Measurements from ENCODE around the gene NDST3.

Gene NDST3

GRCh38 chr4:118175506-118175905 lies 141.2 kb downstream of the NDST3 start:
- DNase-seq (ENCODE audit: low spot score in 2 of 2) (no peak), ATAC-seq (ENCODE audit: low read depth) (no peak)
- Mint-ChIP-seq H3K4me1 (no peaks in the 10 kb centered on the region), H3K9me3 (no peaks in the 10 kb centered on the region), H3K27ac (no peak overlapping the region), H3K4me3 (no peak overlapping the region), H3K27me3 (no peaks in the 10 kb centered on the region), H3K36me3 (no peaks in the 10 kb centered on the region)

GRCh38 chr4:118177126-118177525 lies 142.8 kb downstream of the NDST3 start:
- Mint-ChIP-seq H3K27me3 (no peaks in the 10 kb centered on the region), H3K36me3 (no peaks in the 10 kb centered on the region), H3K9me3 (no peaks in the 10 kb centered on the region), H3K27ac (no peak overlapping the region), H3K4me3 (no peak overlapping the region), H3K4me1 (no peaks in the 10 kb centered on the region)
- ATAC-seq (ENCODE audit: low read depth) (no peak), DNase-seq (ENCODE audit: low spot score in 2 of 2) (no peak)

GRCh38 chr4:118180776-118181175 lies 146.5 kb downstream of the NDST3 start:
- H3K4me1 Mint-ChIP-seq, result no peaks in the 10 kb centered on the region
- no peak for ATAC-seq (ENCODE audit: low read depth)
- H3K36me3 Mint-ChIP-seq, result no peaks in the 10 kb centered on the region
- no peak for DNase-seq (ENCODE audit: low spot score in 2 of 2)
- no peaks in the 10 kb centered on the region for H3K9me3 Mint-ChIP-seq
- H3K4me3 Mint-ChIP-seq, result no peak overlapping the region
- H3K27me3 Mint-ChIP-seq, result no peaks in the 10 kb centered on the region
- no peak overlapping the region for H3K27ac Mint-ChIP-seq

- Mint-ChIP-seq H3K36me3 (no peaks in the 10 kb centered on the region), H3K9me3 (peaks cover 6% of the 10 kb centered on the region), H3K4me3 (no peak overlapping the region), H3K27me3 (no peaks in the 10 kb centered on the region), H3K27ac (no peak overlapping the region), H3K4me1 (no peaks in the 10 kb centered on the region)
- no peak for ATAC-seq (ENCODE audit: low read depth)
- DNase-seq (ENCODE audit: low spot score in 2 of 2), result no peak
Observed at GRCh38 chr4:118190903-118191302, 156.6 kb downstream of the NDST3 start.

- Mint-ChIP-seq H3K27me3 (no peaks in the 10 kb centered on the region), H3K27ac (no peak overlapping the region), H3K4me1 (no peaks in the 10 kb centered on the region), H3K36me3 (no peaks in the 10 kb centered on the region), H3K9me3 (peaks cover 8% of the 10 kb centered on the region), H3K4me3 (no peak overlapping the region)
- DNase-seq (ENCODE audit: low spot score in 2 of 2), result no peak
- no peak for ATAC-seq (ENCODE audit: low read depth)
Observed at GRCh38 chr4:118193421-118193820, 159.1 kb downstream of the NDST3 start.

GRCh38 chr4:118206627-118207026 lies 172.3 kb downstream of the NDST3 start:
- Mint-ChIP-seq H3K27ac (no peak overlapping the region), H3K9me3 (peaks cover 2% of the 10 kb centered on the region), H3K4me1 (no peaks in the 10 kb centered on the region), H3K27me3 (peaks cover 1% of the 10 kb centered on the region), H3K4me3 (no peak overlapping the region), H3K36me3 (no peaks in the 10 kb centered on the region)
- ATAC-seq (ENCODE audit: low read depth), result no peak
- no peak for DNase-seq (ENCODE audit: low spot score in 2 of 2)

GRCh38 chr4:118213101-118213500 lies 178.8 kb downstream of the NDST3 start:
- Mint-ChIP-seq H3K27me3 (no peaks in the 10 kb centered on the region), H3K9me3 (no peaks in the 10 kb centered on the region), H3K4me1 (no peaks in the 10 kb centered on the region), H3K27ac (no peak overlapping the region), H3K4me3 (no peak overlapping the region), H3K36me3 (no peaks in the 10 kb centered on the region)
- ATAC-seq (ENCODE audit: low read depth), result no peak
- no peak for DNase-seq (ENCODE audit: low spot score in 2 of 2)

GRCh38 chr4:118215826-118216225 lies 181.5 kb downstream of the NDST3 start:
- H3K27ac Mint-ChIP-seq, result no peak overlapping the region
- H3K4me3 Mint-ChIP-seq, result no peak overlapping the region
- H3K4me1 Mint-ChIP-seq, result no peaks in the 10 kb centered on the region
- H3K9me3 Mint-ChIP-seq, result no peaks in the 10 kb centered on the region
- DNase-seq (ENCODE audit: low spot score in 2 of 2) (no peak), ATAC-seq (ENCODE audit: low read depth) (no peak)
- H3K27me3 Mint-ChIP-seq, result peaks cover 2% of the 10 kb centered on the region
- no peaks in the 10 kb centered on the region for H3K36me3 Mint-ChIP-seq

GRCh38 chr4:118221227-118221800 lies 187.0 kb downstream of the NDST3 start:
- Mint-ChIP-seq H3K36me3 (no peaks in the 10 kb centered on the region), H3K4me3 (no peak overlapping the region), H3K27ac (no peak overlapping the region), H3K9me3 (no peaks in the 10 kb centered on the region), H3K27me3 (peaks cover 2% of the 10 kb centered on the region), H3K4me1 (no peaks in the 10 kb centered on the region)
- no peak for DNase-seq (ENCODE audit: low spot score in 2 of 2)
- ATAC-seq (ENCODE audit: low read depth), result no peak

- Mint-ChIP-seq H3K27ac (no peak overlapping the region), H3K9me3 (no peaks in the 10 kb centered on the region), H3K27me3 (peaks cover 2% of the 10 kb centered on the region), H3K4me3 (no peak overlapping the region), H3K36me3 (no peaks in the 10 kb centered on the region), H3K4me1 (no peaks in the 10 kb centered on the region)
- ATAC-seq (ENCODE audit: low read depth) (no peak), DNase-seq (ENCODE audit: low spot score in 2 of 2) (no peak)
Observed at GRCh38 chr4:118224243-118224829, 190.1 kb downstream of the NDST3 start.

- ATAC-seq (ENCODE audit: low read depth), result no peak
- Mint-ChIP-seq H3K27me3 (no peaks in the 10 kb centered on the region), H3K27ac (no peak overlapping the region), H3K4me1 (no peaks in the 10 kb centered on the region), H3K9me3 (no peaks in the 10 kb centered on the region), H3K4me3 (no peak overlapping the region), H3K36me3 (no peaks in the 10 kb centered on the region)
- no peak for DNase-seq (ENCODE audit: low spot score in 2 of 2)
Observed at GRCh38 chr4:118225511-118225910, 191.2 kb downstream of the NDST3 start.

- Mint-ChIP-seq H3K4me3 (no peak overlapping the region), H3K27ac (no peak overlapping the region), H3K27me3 (no peaks in the 10 kb centered on the region), H3K9me3 (no peaks in the 10 kb centered on the region), H3K4me1 (no peaks in the 10 kb centered on the region), H3K36me3 (no peaks in the 10 kb centered on the region)
- ATAC-seq (ENCODE audit: low read depth) (no peak), DNase-seq (ENCODE audit: low spot score in 2 of 2) (no peak)
Observed at GRCh38 chr4:118226311-118227010, 192.2 kb downstream of the NDST3 start.

GRCh38 chr4:118235566-118236120 lies 201.4 kb downstream of the NDST3 start:
- Mint-ChIP-seq H3K27ac (no peak overlapping the region), H3K9me3 (no peaks in the 10 kb centered on the region), H3K27me3 (peaks cover 7% of the 10 kb centered on the region), H3K36me3 (no peaks in the 10 kb centered on the region), H3K4me1 (no peaks in the 10 kb centered on the region), H3K4me3 (no peak overlapping the region)
- no peak for DNase-seq (ENCODE audit: low spot score in 2 of 2)
- no peak for ATAC-seq (ENCODE audit: low read depth)

GRCh38 chr4:118237531-118237930 lies 203.2 kb downstream of the NDST3 start:
- Mint-ChIP-seq H3K27ac (no peak overlapping the region), H3K9me3 (no peaks in the 10 kb centered on the region), H3K4me1 (no peaks in the 10 kb centered on the region), H3K27me3 (peaks cover 7% of the 10 kb centered on the region), H3K4me3 (no peak overlapping the region), H3K36me3 (no peaks in the 10 kb centered on the region)
- ATAC-seq (ENCODE audit: low read depth), result no peak
- DNase-seq (ENCODE audit: low spot score in 2 of 2), result no peak

Measured in memory B cell (primary cell).